Measurements from ENCODE around the gene AFAP1. TPM values are rescaled to one million over a fixed set of nuclear protein-coding genes. Genes with fewer than 3 reads are reported as not detected.
A peak's percentile ranks its signal among the peaks of the same experiment; 100 is the strongest.

Gene AFAP1
- total RNA-seq, 2 donors from 2014 or later: 7.2 to 9.1 TPM

- no peak overlapping the region for H3K27ac Mint-ChIP-seq
- H3K27me3 Mint-ChIP-seq: peaks cover 0 to 17% of the 10 kb centered on the region in 2 donors
- peaks cover 4 to 5% of the 10 kb centered on the region in 2 donors for H3K4me1 Mint-ChIP-seq (ENCODE audit: low read depth in 2 of 2)
Measured at GRCh38 chr4:7821245-7822136, 118.2 kb downstream of the AFAP1 start.

DNA sequence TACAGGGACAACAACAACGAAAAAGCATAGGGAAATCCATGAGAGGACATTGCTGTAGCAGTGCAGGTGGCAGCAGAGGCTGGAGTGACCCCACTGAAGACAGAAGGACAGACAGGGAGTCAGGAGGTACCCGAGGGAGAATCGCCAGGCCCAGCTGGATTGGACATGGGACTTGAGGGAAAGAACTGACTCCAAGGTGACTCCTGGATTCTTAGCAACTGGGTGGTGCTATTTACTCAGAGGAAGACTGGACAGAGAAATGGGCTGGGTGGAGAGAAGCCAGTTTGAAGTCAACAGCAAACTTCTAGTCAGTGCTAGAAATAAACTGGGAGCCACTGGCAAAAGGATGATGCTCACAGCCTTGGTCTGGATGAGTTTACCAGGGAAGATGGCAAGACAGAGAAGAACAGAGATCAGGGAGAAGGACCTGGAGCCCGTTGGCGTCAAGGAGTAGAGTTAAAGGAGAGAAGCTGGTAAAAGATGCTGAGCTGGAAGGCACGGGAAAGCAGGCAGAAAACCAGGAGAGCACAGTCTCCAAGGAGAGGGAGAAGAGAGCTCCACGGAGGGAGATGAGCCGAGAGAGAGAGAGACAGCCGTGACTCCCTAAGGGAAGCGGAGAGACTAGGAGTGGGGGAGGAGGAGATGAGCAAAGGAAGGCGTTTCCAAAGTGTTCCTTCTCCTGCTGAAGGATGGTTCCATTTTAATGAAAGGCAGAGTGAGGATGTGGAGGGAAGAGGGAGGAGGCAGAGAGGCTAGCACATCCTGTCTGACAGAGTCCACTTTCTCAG lies 119.4 kb downstream of the AFAP1 start:
- ATAC-seq (no peak), DNase-seq (ENCODE audit: low spot score) (no peak)
- H3K36me3 Mint-ChIP-seq: no peaks in the 10 kb centered on the region
- no peak overlapping the region for H3K4me3 Mint-ChIP-seq
- no peaks in the 10 kb centered on the region for H3K9me3 Mint-ChIP-seq
- no peak overlapping the region for H3K27ac Mint-ChIP-seq
- H3K27me3 Mint-ChIP-seq: peaks cover 0 to 17% of the 10 kb centered on the region in 2 donors
- H3K4me1 Mint-ChIP-seq (ENCODE audit: low read depth in 2 of 2): no peaks in the 10 kb centered on the region

More at GRCh38 chr4:7821245-7822136, 118.2 kb downstream of the AFAP1 start:
- no peak for ATAC-seq
- no peak for DNase-seq (ENCODE audit: low spot score)
- H3K9me3 Mint-ChIP-seq: no peaks in the 10 kb centered on the region
- no peak overlapping the region for H3K4me3 Mint-ChIP-seq
- H3K36me3 Mint-ChIP-seq: no peaks in the 10 kb centered on the region

DNA sequence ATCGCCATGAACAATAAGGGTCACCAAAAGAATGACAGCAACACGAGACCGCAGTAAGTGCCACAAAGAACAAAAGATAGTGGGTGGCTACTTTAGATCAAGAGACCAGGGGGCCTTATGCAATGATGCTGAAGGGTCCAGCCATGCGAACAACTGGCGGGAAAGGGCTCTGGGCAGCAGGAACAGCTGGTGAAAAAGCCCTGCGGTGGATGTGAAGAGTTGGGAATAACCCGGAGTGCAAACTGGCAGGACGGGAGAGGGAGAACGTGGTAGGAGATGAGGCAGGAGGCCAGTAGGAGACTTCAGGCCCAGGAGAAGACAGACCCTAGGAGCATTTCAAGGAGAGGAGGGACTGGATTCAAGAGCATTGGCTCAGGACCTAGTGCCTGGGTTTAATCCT lies 120.2 kb downstream of the AFAP1 start:
- peaks cover 0 to 15% of the 10 kb centered on the region in 2 donors for H3K27me3 Mint-ChIP-seq
- no peak overlapping the region for H3K27ac Mint-ChIP-seq
- DNase-seq (ENCODE audit: low spot score) (no peak), ATAC-seq (no peak)
- no peaks in the 10 kb centered on the region for H3K36me3 Mint-ChIP-seq
- no peak overlapping the region for H3K4me3 Mint-ChIP-seq
- H3K9me3 Mint-ChIP-seq: no peaks in the 10 kb centered on the region
- no peaks in the 10 kb centered on the region for H3K4me1 Mint-ChIP-seq (ENCODE audit: low read depth in 2 of 2)

DNA sequence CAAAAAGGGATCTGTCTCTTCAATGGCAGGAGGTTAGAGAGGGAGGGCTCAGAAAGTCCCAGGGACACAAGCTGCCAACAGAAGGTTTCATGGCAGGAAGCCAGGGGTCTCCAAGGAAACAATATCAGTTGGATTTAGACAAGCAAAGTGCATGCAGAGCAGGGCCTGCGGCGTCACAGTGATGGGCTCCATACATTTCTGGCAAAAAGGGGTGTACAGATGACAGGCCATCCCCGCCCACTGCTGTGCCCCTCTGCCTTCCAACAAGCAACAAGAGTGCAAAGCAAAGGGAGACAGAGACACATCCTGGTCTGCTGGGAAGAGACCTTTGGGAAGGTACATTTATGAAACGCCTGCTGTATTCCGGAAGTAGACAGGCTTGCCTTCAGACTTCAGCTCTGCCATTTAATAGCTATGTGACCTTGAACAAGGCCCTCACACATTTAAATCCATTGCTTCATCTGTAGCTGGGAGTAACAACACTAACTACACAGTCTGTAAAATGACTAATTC lies 121.2 kb downstream of the AFAP1 start:
- peaks cover 0 to 10% of the 10 kb centered on the region in 2 donors for H3K27me3 Mint-ChIP-seq
- no peaks in the 10 kb centered on the region for H3K4me1 Mint-ChIP-seq (ENCODE audit: low read depth in 2 of 2)
- H3K9me3 Mint-ChIP-seq: no peaks in the 10 kb centered on the region
- ATAC-seq (no peak), DNase-seq (ENCODE audit: low spot score) (no peak)
- H3K4me3 Mint-ChIP-seq: no peak overlapping the region
- H3K27ac Mint-ChIP-seq: no peak overlapping the region
- no peaks in the 10 kb centered on the region for H3K36me3 Mint-ChIP-seq

DNA sequence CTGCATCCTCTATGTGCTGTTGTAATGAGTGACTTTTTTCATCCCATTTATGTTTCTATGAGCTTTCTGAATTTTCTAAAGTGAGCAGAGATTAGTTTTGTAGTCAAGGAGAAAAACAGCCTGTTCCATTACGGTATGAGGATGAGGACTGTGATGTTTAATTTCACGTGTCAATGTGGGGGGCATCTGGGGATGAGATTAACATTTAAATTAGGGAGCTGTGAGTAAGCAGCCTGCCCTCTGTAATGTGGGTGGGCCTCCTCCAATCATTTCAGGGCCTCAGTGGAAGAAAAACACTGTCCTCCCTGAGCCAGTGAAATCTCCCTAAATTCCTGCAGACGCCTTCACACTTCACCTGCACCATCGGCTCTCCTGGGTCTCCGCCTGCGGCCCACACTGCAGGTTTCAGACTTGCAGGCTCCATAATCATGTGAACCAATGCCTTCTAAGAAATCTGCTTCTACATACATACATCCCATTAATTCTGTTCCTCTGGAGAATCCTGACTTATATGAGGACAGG lies 121.7 kb downstream of the AFAP1 start:
- H3K4me1 Mint-ChIP-seq (ENCODE audit: low read depth in 2 of 2): no peaks in the 10 kb centered on the region
- H3K27ac Mint-ChIP-seq: no peak overlapping the region
- DNase-seq (ENCODE audit: low spot score): no peak
- H3K9me3 Mint-ChIP-seq: no peaks in the 10 kb centered on the region
- ATAC-seq: no peak
- H3K36me3 Mint-ChIP-seq: no peaks in the 10 kb centered on the region
- peaks cover 0 to 9% of the 10 kb centered on the region in 2 donors for H3K27me3 Mint-ChIP-seq
- no peak overlapping the region for H3K4me3 Mint-ChIP-seq

- H3K4me1 Mint-ChIP-seq (ENCODE audit: low read depth in 2 of 2): no peaks in the 10 kb centered on the region
- ATAC-seq (no peak), DNase-seq (ENCODE audit: low spot score) (no peak)
- no peaks in the 10 kb centered on the region for H3K9me3 Mint-ChIP-seq
- no peaks in the 10 kb centered on the region for H3K36me3 Mint-ChIP-seq
- peaks cover 0 to 9% of the 10 kb centered on the region in 2 donors for H3K27me3 Mint-ChIP-seq
- H3K27ac Mint-ChIP-seq: no peak overlapping the region
- no peak overlapping the region for H3K4me3 Mint-ChIP-seq
Measured at GRCh38 chr4:7816771-7817170, 122.9 kb downstream of the AFAP1 start.

DNA sequence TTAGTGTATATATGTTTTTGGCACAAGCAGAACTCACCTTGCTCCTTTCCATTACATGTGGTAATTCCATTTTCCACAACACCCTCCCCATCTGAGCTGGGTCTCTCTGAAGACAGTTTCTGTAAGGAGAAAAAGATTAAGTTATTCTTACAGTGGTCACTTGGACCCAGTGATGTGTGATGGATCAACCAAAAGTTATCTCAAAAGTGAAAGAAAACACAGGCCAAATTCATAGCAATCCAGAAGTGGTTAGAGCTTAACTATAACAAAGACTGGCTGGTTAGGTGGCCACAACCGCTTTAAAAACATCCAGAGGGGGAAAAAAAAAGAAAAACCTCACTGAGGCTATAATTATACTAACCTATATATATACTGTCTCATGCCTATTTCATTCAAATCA lies 123.7 kb downstream of the AFAP1 start:
- DNase-seq (ENCODE audit: low spot score): no peak
- H3K4me3 Mint-ChIP-seq: no peak overlapping the region
- no peaks in the 10 kb centered on the region for H3K9me3 Mint-ChIP-seq
- no peaks in the 10 kb centered on the region for H3K36me3 Mint-ChIP-seq
- no peaks in the 10 kb centered on the region for H3K4me1 Mint-ChIP-seq (ENCODE audit: low read depth in 2 of 2)
- H3K27ac Mint-ChIP-seq: no peak overlapping the region
- H3K27me3 Mint-ChIP-seq: peaks cover 0 to 9% of the 10 kb centered on the region in 2 donors
- ATAC-seq: no peak

DNA sequence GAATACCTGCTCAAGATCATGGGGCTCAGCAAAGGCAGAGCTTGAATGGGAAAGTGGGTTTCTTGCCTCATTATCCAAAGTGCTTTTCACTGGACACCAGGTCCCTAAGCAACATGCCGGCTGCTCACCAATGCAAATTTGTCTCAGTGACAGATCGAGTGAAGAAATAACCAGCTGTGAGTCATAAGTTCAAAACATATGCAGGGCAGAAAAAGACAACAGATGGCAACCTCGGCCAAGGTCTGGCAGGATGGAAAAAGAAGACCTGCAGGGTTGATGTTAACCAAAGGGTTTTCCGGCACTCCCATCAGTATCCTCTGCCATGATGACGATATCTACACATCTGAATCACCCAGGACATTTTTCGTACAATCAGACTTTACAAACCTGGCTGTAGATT lies 124.1 kb downstream of the AFAP1 start:
- H3K9me3 Mint-ChIP-seq: no peaks in the 10 kb centered on the region
- no peaks in the 10 kb centered on the region for H3K36me3 Mint-ChIP-seq
- ATAC-seq (no peak), DNase-seq (ENCODE audit: low spot score) (no peak)
- H3K27me3 Mint-ChIP-seq: peaks cover 0 to 9% of the 10 kb centered on the region in 2 donors
- H3K27ac Mint-ChIP-seq: no peak overlapping the region
- H3K4me3 Mint-ChIP-seq: no peak overlapping the region
- H3K4me1 Mint-ChIP-seq (ENCODE audit: low read depth in 2 of 2): no peaks in the 10 kb centered on the region

GRCh38 chr4:7814451-7814850 lies 125.2 kb downstream of the AFAP1 start:
- peaks cover 0 to 4% of the 10 kb centered on the region in 2 donors for H3K27me3 Mint-ChIP-seq
- ATAC-seq (no peak), DNase-seq (ENCODE audit: low spot score) (no peak)
- H3K4me1 Mint-ChIP-seq (ENCODE audit: low read depth in 2 of 2): no peaks in the 10 kb centered on the region
- H3K36me3 Mint-ChIP-seq: no peaks in the 10 kb centered on the region
- no peak overlapping the region for H3K27ac Mint-ChIP-seq
- no peak overlapping the region for H3K4me3 Mint-ChIP-seq
- H3K9me3 Mint-ChIP-seq: no peaks in the 10 kb centered on the region

GRCh38 chr4:7813674-7814073 lies 126.0 kb downstream of the AFAP1 start:
- Mint-ChIP-seq H3K4me3 (no peak overlapping the region), H3K9me3 (no peaks in the 10 kb centered on the region), H3K4me1 (ENCODE audit: low read depth in 2 of 2) (no peaks in the 10 kb centered on the region), H3K27me3 (peaks cover 0 to 2% of the 10 kb centered on the region in 2 donors), H3K27ac (peak overlapping the region in 1 of 2 donors; percentile 71), H3K36me3 (no peaks in the 10 kb centered on the region)
- ATAC-seq (no peak), DNase-seq (ENCODE audit: low spot score) (no peak)

DNA sequence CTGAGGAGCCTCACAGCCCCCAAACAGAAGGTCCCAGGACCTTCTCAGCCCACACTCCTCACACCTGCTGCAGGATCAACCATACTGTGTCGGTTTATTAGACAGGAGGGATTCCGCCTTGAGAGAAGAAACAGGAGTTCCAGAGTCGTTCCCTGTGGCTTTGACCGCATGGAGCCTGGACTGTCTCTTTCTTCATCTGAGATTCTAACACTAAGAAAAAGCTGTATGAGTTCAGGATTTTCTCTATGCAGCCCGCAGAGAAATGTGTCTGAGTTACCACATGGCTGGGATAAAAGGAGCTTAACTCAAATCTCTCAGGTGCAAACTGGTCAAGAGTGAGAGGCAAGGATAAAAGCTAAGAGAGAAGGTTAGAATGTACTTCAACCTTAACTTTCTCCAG lies 126.7 kb downstream of the AFAP1 start:
- ATAC-seq: no peak
- Mint-ChIP-seq H3K9me3 (no peaks in the 10 kb centered on the region), H3K36me3 (no peaks in the 10 kb centered on the region), H3K27me3 (peaks cover 0 to 2% of the 10 kb centered on the region in 2 donors), H3K4me3 (no peak overlapping the region), H3K27ac (no peak overlapping the region), H3K4me1 (ENCODE audit: low read depth in 2 of 2) (no peaks in the 10 kb centered on the region)
- no peak for DNase-seq (ENCODE audit: low spot score)

DNA sequence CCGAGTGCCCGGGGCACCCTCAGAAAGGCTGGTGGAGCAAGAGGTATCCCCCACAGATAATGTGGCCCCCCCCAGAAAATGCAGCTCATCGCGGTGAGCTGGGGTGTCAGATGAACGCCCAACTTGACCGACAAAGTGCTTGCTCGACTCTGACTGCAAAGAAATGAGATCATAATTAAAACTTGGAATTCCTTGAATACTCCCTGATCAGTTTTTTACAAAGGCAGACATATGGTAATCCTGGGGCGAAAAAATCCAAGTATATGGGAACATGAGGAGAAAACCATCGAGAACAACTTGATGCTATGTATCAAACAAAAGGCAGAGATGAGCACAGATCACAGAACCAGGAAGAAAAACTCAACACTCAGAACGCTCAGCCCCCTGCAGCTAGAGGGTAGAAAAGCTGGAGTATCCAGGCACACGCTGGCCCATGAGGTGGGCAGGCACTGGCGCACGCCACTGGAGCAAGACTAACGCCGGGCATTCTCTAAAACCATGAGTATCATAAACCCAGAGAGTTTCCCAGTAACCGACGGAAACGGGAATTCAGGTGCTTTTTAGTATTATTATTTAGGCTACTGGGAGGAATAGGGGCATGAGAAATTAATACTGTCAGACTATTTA lies 127.3 kb downstream of the AFAP1 start:
- peaks cover 0 to 3% of the 10 kb centered on the region in 2 donors for H3K4me1 Mint-ChIP-seq (ENCODE audit: low read depth in 2 of 2)
- no peaks in the 10 kb centered on the region for H3K9me3 Mint-ChIP-seq
- no peak overlapping the region for H3K4me3 Mint-ChIP-seq
- H3K27me3 Mint-ChIP-seq: peaks cover 0 to 6% of the 10 kb centered on the region in 2 donors
- H3K27ac Mint-ChIP-seq: no peak overlapping the region
- DNase-seq (ENCODE audit: low spot score): no peak
- no peak for ATAC-seq
- no peaks in the 10 kb centered on the region for H3K36me3 Mint-ChIP-seq

GRCh38 chr4:7811536-7812191 lies 128.0 kb downstream of the AFAP1 start:
- Mint-ChIP-seq H3K27ac (no peak overlapping the region), H3K36me3 (no peaks in the 10 kb centered on the region), H3K27me3 (peaks cover 0 to 6% of the 10 kb centered on the region in 2 donors), H3K9me3 (no peaks in the 10 kb centered on the region), H3K4me1 (ENCODE audit: low read depth in 2 of 2) (peaks cover 0 to 3% of the 10 kb centered on the region in 2 donors), H3K4me3 (no peak overlapping the region)
- ATAC-seq (no peak), DNase-seq (ENCODE audit: low spot score) (no peak)
